LNCaP clone FGC (cell line): ENCODE data around the gene CMIP.

Source experiments
- DNase-seq: peaks from one replicate; pipeline ENCODE4 v3.0.0-alpha.2; 2011; ENCODE audit warnings: low read depth
- H3K4me3 ChIP-seq: 2 replicates; pipeline ENCODE4 v1.5.1; 2011; ENCODE audit warnings: mild to moderate bottlenecking, low read depth, low read length, control low read depth
- CTCF ChIP-seq: IDR thresholded peaks from 2 replicates; pipeline ENCODE4 v1.5.1; 2012; ENCODE audit warnings: mild to moderate bottlenecking; ENCODE audit not compliant: control insufficient read depth, insufficient read depth; ENCODE audit errors: extremely low read depth

CMIP gene

GRCh38 chr16:81492965-81493754 is 48.6 kb downstream of the CMIP start:
- no peak for DNase-seq
- no peak overlapping the region for H3K4me3 ChIP-seq
- TF ChIP-seq CTCF, result no peak

DNA sequence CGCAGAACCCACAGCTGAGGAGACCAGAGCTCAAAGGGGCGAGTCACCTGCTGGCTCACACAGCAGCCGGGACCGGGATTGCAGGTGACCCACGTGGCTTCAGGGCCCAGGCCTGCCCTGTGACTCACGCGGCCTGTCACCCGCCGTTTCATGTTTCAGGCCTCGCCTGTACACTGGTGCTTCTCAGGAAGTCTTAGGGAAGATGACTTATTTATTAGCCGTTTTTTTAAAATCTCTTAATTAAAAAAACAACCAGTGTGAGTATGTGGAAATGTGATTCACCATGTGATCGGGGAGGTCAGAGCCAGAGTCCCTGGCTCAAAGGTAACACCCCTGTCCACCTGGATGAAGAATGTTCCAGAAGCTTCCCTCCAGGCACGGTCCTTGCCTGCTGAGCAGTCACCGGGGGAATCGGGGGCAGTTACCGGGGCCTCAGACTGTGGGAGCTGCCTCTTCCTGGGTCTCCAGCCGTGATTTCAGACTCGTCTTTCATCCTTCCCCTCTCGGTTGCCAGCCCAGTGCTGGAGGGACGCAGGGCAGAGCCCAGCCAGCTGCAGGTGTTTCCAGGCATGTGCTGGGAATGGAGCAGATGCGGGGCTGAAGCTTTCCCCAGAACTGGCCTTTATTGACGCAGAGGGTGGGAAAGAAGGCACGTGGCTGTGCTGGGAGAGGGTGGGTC is 49.3 kb downstream of the CMIP start:
- H3K4me3 ChIP-seq, result no peak overlapping the region
- TF ChIP-seq CTCF, result no peak
- no peak for DNase-seq

GRCh38 chr16:81494434-81494806 is 49.8 kb downstream of the CMIP start:
- no peak overlapping the region for H3K4me3 ChIP-seq
- no peak for DNase-seq
- TF ChIP-seq CTCF, result no peak

DNA sequence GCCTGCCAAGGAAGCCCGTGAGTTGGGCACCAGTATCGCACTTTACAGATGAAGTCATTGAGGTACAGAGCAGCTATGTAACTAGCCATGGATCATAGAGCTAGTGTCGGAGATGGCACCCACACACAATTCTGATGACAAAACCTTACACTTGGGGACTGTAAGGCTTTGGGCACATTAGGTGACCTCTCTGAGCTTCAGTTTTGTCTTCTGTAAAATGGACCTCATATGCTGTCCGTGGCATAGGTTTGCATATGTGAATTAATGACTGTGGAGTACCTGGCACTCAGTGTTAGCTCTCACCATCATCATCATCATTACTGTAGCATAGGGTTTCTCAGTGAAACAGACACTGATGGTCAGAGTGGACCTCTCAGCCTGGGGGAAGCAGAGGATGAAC is 50.3 kb downstream of the CMIP start:
- no peak overlapping the region for H3K4me3 ChIP-seq
- DNase-seq, result no peak
- TF ChIP-seq CTCF, result no peak

DNA sequence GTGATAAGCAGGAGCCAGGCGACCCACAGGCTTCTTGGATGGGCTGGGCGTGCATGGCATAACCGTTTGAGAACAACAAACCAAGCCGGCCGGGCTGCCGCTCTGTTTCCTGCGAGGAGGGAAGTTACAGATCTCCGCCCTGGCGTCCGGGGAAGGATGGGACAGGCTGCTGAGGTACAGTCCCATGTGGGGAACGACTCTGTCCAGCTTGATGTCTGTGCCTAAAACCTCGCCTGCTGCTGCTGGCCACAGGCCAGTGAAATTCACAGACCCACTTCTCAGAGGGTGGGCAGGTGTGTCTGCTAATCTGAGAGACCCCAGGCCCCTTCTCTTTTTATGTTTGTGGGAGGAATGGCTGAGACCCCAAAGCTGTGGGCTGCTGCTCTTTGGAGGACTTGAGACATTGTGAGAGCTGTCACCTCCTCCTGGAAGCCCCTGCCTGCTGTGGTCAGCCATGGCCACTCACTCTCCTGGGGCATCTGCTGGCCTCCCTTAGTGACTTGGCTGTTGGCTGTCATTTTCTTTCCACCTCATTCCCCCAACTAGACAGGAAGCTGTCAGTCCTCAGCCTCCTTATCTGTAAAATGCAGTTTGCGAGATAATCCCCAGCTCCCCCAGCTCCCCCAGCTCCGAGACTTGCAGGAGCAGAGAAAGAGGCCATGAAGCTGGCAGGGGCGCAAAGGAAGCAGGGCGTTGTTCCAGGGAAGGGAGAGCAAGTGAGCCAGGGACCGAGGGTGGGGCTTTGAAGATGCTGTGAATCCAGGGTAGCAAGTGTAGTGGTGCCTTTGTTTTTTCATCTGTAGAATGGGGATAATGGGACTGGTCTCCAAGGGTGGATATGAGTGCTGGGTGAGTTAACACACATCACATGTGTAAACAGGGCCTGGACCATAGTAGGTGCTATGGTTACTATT is 51.0 kb downstream of the CMIP start:
- no peak overlapping the region for H3K4me3 ChIP-seq
- TF ChIP-seq CTCF, result no peak
- no peak for DNase-seq

DNA sequence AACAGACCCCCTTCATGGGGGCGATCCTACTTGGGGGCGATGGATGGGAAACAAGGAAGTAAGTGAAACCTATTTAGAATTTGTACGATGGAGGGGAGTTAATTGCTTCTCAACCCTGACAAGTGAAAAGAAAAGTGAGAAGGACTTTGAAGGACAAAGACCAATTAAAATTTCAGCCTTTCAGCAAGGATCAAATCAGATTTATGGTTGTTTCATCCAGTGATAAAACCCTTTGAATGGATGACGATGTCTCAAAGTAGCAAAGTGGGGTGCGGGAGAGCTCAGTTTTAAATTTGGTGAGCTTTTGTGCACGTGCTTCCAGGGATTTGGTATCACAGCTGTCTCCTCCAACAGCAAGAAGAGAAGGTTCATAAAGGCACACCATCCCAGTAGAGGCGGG is 51.7 kb downstream of the CMIP start:
- no peak for DNase-seq
- no peak for TF ChIP-seq CTCF
- no peak overlapping the region for H3K4me3 ChIP-seq
